Activated T-helper 1 cell treated with anti-CD3 and anti-CD28 coated beads, Interleukin-12 subunit alpha, Interleukin-12 subunit beta, Interleukin-2, Interleukin-4 antibody, amounts not matched to agents 30 ng/mL and 10 ng/mL and 1 ng/mL, durations not matched to agents 14 hours and 24 hours and 36 hours (primary cell): ENCODE results near the gene C2orf92. TPM values are rescaled to one million over a fixed set of nuclear protein-coding genes. Genes with fewer than 3 reads are reported as not detected.

Experiments used
- DNase-seq: peaks from one replicate; pipeline ENCODE4 v3.0.0; 2021; ENCODE audit warnings: low spot score
- H3K27ac Mint-ChIP-seq: one replicate; pipeline ENCODE4 v1.8.0; 2021; ENCODE audit warnings: mild to moderate bottlenecking, mixed read lengths
- H3K27me3 Mint-ChIP-seq: one replicate; pipeline ENCODE4 v1.8.0; 2022; ENCODE audit warnings: mild to moderate bottlenecking, moderate library complexity, mixed read lengths; ENCODE audit not compliant: insufficient read depth
- H3K36me3 Mint-ChIP-seq: one replicate; pipeline ENCODE4 v1.8.0; 2021; ENCODE audit warnings: low read depth, mixed read lengths
- H3K4me1 Mint-ChIP-seq: one replicate; pipeline ENCODE4 v1.8.0; 2021; ENCODE audit warnings: low read depth, mixed read lengths
- H3K4me3 Mint-ChIP-seq: one replicate; pipeline ENCODE4 v1.8.0; 2021; ENCODE audit warnings: mild to moderate bottlenecking, moderate library complexity, mixed read lengths
- H3K9me3 Mint-ChIP-seq: one replicate; pipeline ENCODE4 v1.8.0; 2021; ENCODE audit warnings: mixed read lengths
- intact Hi-C: fragments of 100-400 bp; cut with micrococcal nuclease; formaldehyde crosslinking; loops from one replicate; pipeline ENCODE4 v1.15.1; 2024
- total RNA-seq: library from RNA; stranded (reverse); gene quantifications from 2 replicates; pipeline ENCODE4 v1.2.3, GENCODE V29; 2022

C2orf92 gene
- total RNA-seq, 1 donor from 2014 or later, result 17.2 TPM

- Mint-ChIP-seq H3K4me3 (peak overlapping the region; percentile 45), H3K36me3 (peaks cover 54% of the 10 kb centered on the region), H3K27ac (peak overlapping the region; percentile 64), H3K4me1 (peaks cover 73% of the 10 kb centered on the region), H3K9me3 (no peaks in the 10 kb centered on the region), H3K27me3 (no peaks in the 10 kb centered on the region)
- intact Hi-C loops, result no loop called here
- peak; percentile 27 for DNase-seq
These were observed 72.9 kb downstream of the C2orf92 start for GRCh38 chr2:97742381-97742847.

GRCh38 chr2:97743913-97744312 is 74.4 kb downstream of the C2orf92 start:
- Mint-ChIP-seq H3K27me3 (no peaks in the 10 kb centered on the region), H3K36me3 (peaks cover 49% of the 10 kb centered on the region), H3K4me3 (no peak overlapping the region), H3K9me3 (no peaks in the 10 kb centered on the region), H3K4me1 (peaks cover 76% of the 10 kb centered on the region), H3K27ac (no peak overlapping the region)
- intact Hi-C loops, result loop anchor here (2.0 kb wide), 1 partner anchor 25 kb away; no protein-coding TSS in a partner anchor
- no peak for DNase-seq

GRCh38 chr2:97745474-97746174 is 76.1 kb downstream of the C2orf92 start:
- intact Hi-C loops, result loop anchor here (1.0 to 2.0 kb wide), 5 partner anchors 15 to 155 kb away; no protein-coding TSS in a partner anchor
- H3K9me3 Mint-ChIP-seq, result no peaks in the 10 kb centered on the region
- no peaks in the 10 kb centered on the region for H3K27me3 Mint-ChIP-seq
- H3K4me3 Mint-ChIP-seq, result peak overlapping the region; percentile 27
- peaks cover 73% of the 10 kb centered on the region for H3K4me1 Mint-ChIP-seq
- peak overlapping the region; percentile 60 for H3K27ac Mint-ChIP-seq
- peaks cover 43% of the 10 kb centered on the region for H3K36me3 Mint-ChIP-seq
- peak; percentile 32 for DNase-seq

- Mint-ChIP-seq H3K27me3 (no peaks in the 10 kb centered on the region), H3K36me3 (peaks cover 34% of the 10 kb centered on the region), H3K9me3 (no peaks in the 10 kb centered on the region), H3K4me1 (peaks cover 57% of the 10 kb centered on the region), H3K27ac (no peak overlapping the region), H3K4me3 (no peak overlapping the region)
- intact Hi-C loops, result loop anchor here (2.0 kb wide), 2 partner anchors 14 to 22 kb away; no protein-coding TSS in a partner anchor
- no peak for DNase-seq
These were observed 77.8 kb downstream of the C2orf92 start for GRCh38 chr2:97747285-97747684.

GRCh38 chr2:97747716-97748115 is 78.2 kb downstream of the C2orf92 start:
- H3K27me3 Mint-ChIP-seq, result no peaks in the 10 kb centered on the region
- intact Hi-C loops, result loop anchor here (1.0 to 2.0 kb wide), 6 partner anchors 7 to 637 kb away; no protein-coding TSS in a partner anchor
- peaks cover 53% of the 10 kb centered on the region for H3K4me1 Mint-ChIP-seq
- no peak for DNase-seq
- H3K36me3 Mint-ChIP-seq, result peaks cover 33% of the 10 kb centered on the region
- no peak overlapping the region for H3K27ac Mint-ChIP-seq
- no peak overlapping the region for H3K4me3 Mint-ChIP-seq
- H3K9me3 Mint-ChIP-seq, result no peaks in the 10 kb centered on the region

GRCh38 chr2:97749581-97749980 is 80.1 kb downstream of the C2orf92 start:
- intact Hi-C loops, result loop anchor here (2.0 kb wide), 1 partner anchor 635 kb away; no protein-coding TSS in a partner anchor
- H3K27ac Mint-ChIP-seq, result no peak overlapping the region

GRCh38 chr2:97750017-97750416 is 80.5 kb downstream of the C2orf92 start:
- H3K36me3 Mint-ChIP-seq, result peaks cover 22% of the 10 kb centered on the region
- intact Hi-C loops, result no loop called here
- H3K9me3 Mint-ChIP-seq, result no peaks in the 10 kb centered on the region
- DNase-seq, result no peak
- no peak overlapping the region for H3K27ac Mint-ChIP-seq
- no peak overlapping the region for H3K4me3 Mint-ChIP-seq
- peaks cover 33% of the 10 kb centered on the region for H3K4me1 Mint-ChIP-seq
- H3K27me3 Mint-ChIP-seq, result no peaks in the 10 kb centered on the region

More at GRCh38 chr2:97749581-97749980, 80.1 kb downstream of the C2orf92 start:
- peaks cover 22% of the 10 kb centered on the region for H3K36me3 Mint-ChIP-seq
- H3K9me3 Mint-ChIP-seq, result no peaks in the 10 kb centered on the region
- peaks cover 35% of the 10 kb centered on the region for H3K4me1 Mint-ChIP-seq
- no peaks in the 10 kb centered on the region for H3K27me3 Mint-ChIP-seq
- H3K4me3 Mint-ChIP-seq, result no peak overlapping the region
- DNase-seq, result no peak

- Mint-ChIP-seq H3K27ac (no peak overlapping the region), H3K36me3 (peaks cover 22% of the 10 kb centered on the region), H3K9me3 (no peaks in the 10 kb centered on the region), H3K4me3 (no peak overlapping the region), H3K4me1 (peaks cover 16% of the 10 kb centered on the region), H3K27me3 (no peaks in the 10 kb centered on the region)
- intact Hi-C loops, result no loop called here
- DNase-seq, result no peak
These were observed 82.2 kb downstream of the C2orf92 start for GRCh38 chr2:97751752-97752151.

Other genes with a start within 250 kb of the C2orf92 start
- gene ANKRD36B, start 79.8 kb upstream of the C2orf92 start, total RNA-seq, result 37.9 and 39.7 TPM in 2 replicates
- gene COX5B, start 23.7 kb upstream of the C2orf92 start, total RNA-seq, result 228 and 241 TPM in 2 replicates
- gene ACTR1B, start 5.7 kb upstream of the C2orf92 start, total RNA-seq, result 101 and 102 TPM in 2 replicates
- gene ZAP70, start 43.9 kb downstream of the C2orf92 start, total RNA-seq, result 302 and 313 TPM in 2 replicates